Measurements from ENCODE around the gene CCR3.

The CCR3 gene

DNA sequence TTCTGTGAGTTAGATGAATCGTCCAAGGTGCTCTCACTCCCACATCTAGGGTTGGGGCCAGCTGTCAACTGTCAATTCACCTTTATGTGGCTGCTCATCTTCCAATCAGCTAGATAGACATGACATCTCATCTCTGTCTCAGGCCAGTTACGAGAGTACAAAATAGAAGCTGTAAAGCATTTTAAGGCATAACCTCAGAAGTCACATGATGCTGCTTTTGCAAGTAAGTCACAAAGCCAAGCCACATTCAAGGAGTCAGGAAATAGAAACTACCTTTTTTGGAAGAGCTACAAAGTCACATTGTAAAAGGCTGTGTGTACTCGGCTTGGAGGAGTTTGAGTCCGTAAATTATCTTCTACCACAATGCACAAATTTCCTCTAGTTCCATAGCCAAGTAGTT is 29.1 kb upstream of the CCR3 start:
- peak overlapping the region; percentile 56 for H3K4me2 ChIP-seq (ENCODE audit: insufficient read depth, low read length)
- TF ChIP-seq CTCF (IDR thresholded peaks at IDR 0.05; ENCODE audit: borderline replicate concordance, extremely low read depth, low read length, poor library complexity, severe bottlenecking) (no peak), EZH2 (IDR thresholded peaks at IDR 0.05; ENCODE audit: borderline replicate concordance, low read depth, low read length, severe bottlenecking) (no peak)
- H3K9ac ChIP-seq (ENCODE audit: low read depth, low read length) = peak overlapping the region; percentile 32
- peak overlapping the region; percentile 75 for H3K27ac ChIP-seq (ENCODE audit: low read length)
- H3K4me1 ChIP-seq (ENCODE audit: insufficient read depth, low read length) = peaks cover 36% of the 10 kb centered on the region
- peak overlapping the region; percentile 60 for H2AFZ ChIP-seq (ENCODE audit: low read depth, low read length)
- no peaks in the 10 kb centered on the region for H3K27me3 ChIP-seq (ENCODE audit: insufficient read depth, low read length, poor library complexity)
- no peaks in the 10 kb centered on the region for H3K79me2 ChIP-seq (ENCODE audit: insufficient read depth, low read length)
- peak; percentile 86 for ATAC-seq (ENCODE audit: insufficient read depth, low read depth)
- peak; percentile 37 for DNase-seq
- no peaks in the 10 kb centered on the region for H3K36me3 ChIP-seq (ENCODE audit: insufficient read depth, low read length)
- H4K20me1 ChIP-seq (ENCODE audit: insufficient read depth, low read length) = no peaks in the 10 kb centered on the region
- H3K9me3 ChIP-seq (ENCODE audit: insufficient read depth, low read length, severe bottlenecking) = no peaks in the 10 kb centered on the region
- peak overlapping the region in 1 of 2 experiments; percentile 18; a peak in 2 of 4 replicates for H3K4me3 ChIP-seq (ENCODE audit: low read depth in 1 of 2, low read length in 2 of 2)

GRCh38 chr3:46214751-46215352 is 27.4 kb upstream of the CCR3 start:
- Histone ChIP-seq H3K79me2 (ENCODE audit: insufficient read depth, low read length) (no peaks in the 10 kb centered on the region), H3K9me3 (ENCODE audit: insufficient read depth, low read length, severe bottlenecking) (no peaks in the 10 kb centered on the region), H2AFZ (ENCODE audit: low read depth, low read length) (no peak overlapping the region), H3K27ac (ENCODE audit: low read length) (peak overlapping the region; percentile 39; the same call in 1 of the 2 replicates), H4K20me1 (ENCODE audit: insufficient read depth, low read length) (no peaks in the 10 kb centered on the region), H3K36me3 (ENCODE audit: insufficient read depth, low read length) (no peaks in the 10 kb centered on the region), H3K9ac (ENCODE audit: low read depth, low read length) (no peak overlapping the region), H3K4me3 (ENCODE audit: low read depth in 1 of 2, low read length in 2 of 2) (no peak overlapping the region), H3K27me3 (ENCODE audit: insufficient read depth, low read length, poor library complexity) (no peaks in the 10 kb centered on the region), H3K4me2 (ENCODE audit: insufficient read depth, low read length) (no peak overlapping the region), H3K4me1 (ENCODE audit: insufficient read depth, low read length) (peaks cover 29% of the 10 kb centered on the region)
- TF ChIP-seq EZH2 (IDR thresholded peaks at IDR 0.05; ENCODE audit: borderline replicate concordance, low read depth, low read length, severe bottlenecking) = no peak
- TF ChIP-seq CTCF (IDR thresholded peaks at IDR 0.05; ENCODE audit: borderline replicate concordance, extremely low read depth, low read length, poor library complexity, severe bottlenecking) = peak; percentile 73
- ATAC-seq (ENCODE audit: insufficient read depth, low read depth) = peak; percentile 58; the same call in 2 of the 3 replicates
- peak; percentile 48 for DNase-seq

DNA sequence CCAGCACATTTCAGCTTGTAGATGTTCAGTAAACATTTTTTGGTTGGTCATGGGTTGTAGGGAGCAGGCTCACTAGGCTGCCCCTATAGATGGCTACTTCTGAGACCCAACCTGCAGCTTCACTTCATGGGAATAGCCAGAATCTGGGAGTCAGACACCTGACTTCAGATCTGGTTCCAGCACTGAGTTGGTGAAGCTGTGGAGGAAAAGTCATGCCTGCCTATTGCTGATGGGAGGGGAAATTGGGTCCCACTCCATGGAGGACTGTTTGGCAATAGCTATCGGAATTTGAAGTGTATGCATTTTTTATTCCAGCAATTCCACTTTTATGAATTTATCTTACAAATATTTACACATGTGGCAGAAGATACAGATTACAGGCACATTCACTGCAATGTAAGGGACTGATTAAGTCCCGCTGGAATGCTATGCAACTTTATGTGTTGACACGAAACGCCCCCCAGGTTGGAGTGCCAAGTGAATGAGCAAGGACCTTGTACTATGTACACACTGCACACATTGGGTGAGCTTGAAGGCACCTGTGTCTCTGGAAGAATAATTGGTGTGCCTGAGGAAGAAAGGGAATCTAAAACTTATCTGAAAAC is 26.3 kb upstream of the CCR3 start:
- H3K27ac ChIP-seq (ENCODE audit: low read length) = no peak overlapping the region
- no peaks in the 10 kb centered on the region for H4K20me1 ChIP-seq (ENCODE audit: insufficient read depth, low read length)
- no peak overlapping the region for H3K4me2 ChIP-seq (ENCODE audit: insufficient read depth, low read length)
- no peak overlapping the region for H3K9ac ChIP-seq (ENCODE audit: low read depth, low read length)
- H3K4me1 ChIP-seq (ENCODE audit: insufficient read depth, low read length) = peaks cover 29% of the 10 kb centered on the region
- no peak for TF ChIP-seq EZH2 (IDR thresholded peaks at IDR 0.05; ENCODE audit: borderline replicate concordance, low read depth, low read length, severe bottlenecking)
- no peak for TF ChIP-seq CTCF (IDR thresholded peaks at IDR 0.05; ENCODE audit: borderline replicate concordance, extremely low read depth, low read length, poor library complexity, severe bottlenecking)
- DNase-seq (no peak), ATAC-seq (ENCODE audit: insufficient read depth, low read depth) (no peak)
- no peaks in the 10 kb centered on the region for H3K9me3 ChIP-seq (ENCODE audit: insufficient read depth, low read length, severe bottlenecking)
- H3K4me3 ChIP-seq (ENCODE audit: low read depth in 1 of 2, low read length in 2 of 2) = no peak overlapping the region
- H2AFZ ChIP-seq (ENCODE audit: low read depth, low read length) = no peak overlapping the region
- H3K27me3 ChIP-seq (ENCODE audit: insufficient read depth, low read length, poor library complexity) = no peaks in the 10 kb centered on the region
- no peaks in the 10 kb centered on the region for H3K79me2 ChIP-seq (ENCODE audit: insufficient read depth, low read length)
- no peaks in the 10 kb centered on the region for H3K36me3 ChIP-seq (ENCODE audit: insufficient read depth, low read length)

Data from DND-41 (cell line).